Fibroblast of upper back skin (primary cell): ENCODE measurements around the gene OR4E2.
"Not testable (repeated sequence)": the region's sequence is repeated elsewhere in the genome, so short reads cannot be mapped to it uniquely, and the experiment has no call there.

Source experiments
- DNase-seq: peaks from one replicate; pipeline ENCODE4 v3.0.0-alpha.2; 2013

Gene OR4E2

GRCh38 chr14:21698538-21698937 is 44.9 kb downstream of the OR4E2 start:
- DNase-seq, result not testable (repeated sequence)

DNA sequence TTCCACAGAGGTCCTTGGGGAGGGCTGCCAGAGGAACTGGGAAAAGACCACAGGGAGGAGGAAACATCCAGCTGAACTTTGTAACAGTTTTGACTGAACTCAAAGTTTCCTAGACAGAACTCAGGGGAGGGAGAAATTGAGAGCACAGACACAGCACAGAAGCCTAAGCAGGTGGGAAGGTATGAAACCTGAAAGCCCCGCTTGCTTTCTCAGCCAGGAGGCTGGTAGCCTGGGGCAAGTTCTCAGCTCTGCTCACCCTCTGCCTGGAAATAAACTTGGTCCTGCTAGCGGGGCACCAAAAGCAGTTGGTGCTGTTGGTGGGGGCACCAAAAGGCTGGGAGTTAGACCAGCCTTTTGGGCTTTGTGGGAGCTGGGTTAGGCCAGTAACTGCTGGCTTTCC is 45.9 kb downstream of the OR4E2 start:
- no peak for DNase-seq

DNA sequence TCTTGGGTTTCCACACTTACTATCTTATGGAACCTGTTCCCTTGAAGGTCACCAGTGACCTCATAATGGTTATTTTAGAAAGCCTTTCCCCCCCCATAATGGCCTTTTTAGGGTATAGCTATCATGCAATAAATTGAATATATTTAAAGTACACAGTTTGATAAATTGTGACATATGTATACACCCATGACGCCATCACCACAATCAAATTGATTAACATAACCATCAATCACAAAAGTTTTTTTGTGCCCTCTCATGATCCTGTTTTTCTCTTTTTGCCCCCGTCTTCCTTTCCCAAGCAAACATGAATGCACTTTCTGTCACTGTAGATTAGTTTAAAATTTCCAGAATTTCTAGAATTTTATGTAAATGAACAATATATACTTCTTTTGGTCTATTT is 48.7 kb downstream of the OR4E2 start:
- DNase-seq, result no peak

DNA sequence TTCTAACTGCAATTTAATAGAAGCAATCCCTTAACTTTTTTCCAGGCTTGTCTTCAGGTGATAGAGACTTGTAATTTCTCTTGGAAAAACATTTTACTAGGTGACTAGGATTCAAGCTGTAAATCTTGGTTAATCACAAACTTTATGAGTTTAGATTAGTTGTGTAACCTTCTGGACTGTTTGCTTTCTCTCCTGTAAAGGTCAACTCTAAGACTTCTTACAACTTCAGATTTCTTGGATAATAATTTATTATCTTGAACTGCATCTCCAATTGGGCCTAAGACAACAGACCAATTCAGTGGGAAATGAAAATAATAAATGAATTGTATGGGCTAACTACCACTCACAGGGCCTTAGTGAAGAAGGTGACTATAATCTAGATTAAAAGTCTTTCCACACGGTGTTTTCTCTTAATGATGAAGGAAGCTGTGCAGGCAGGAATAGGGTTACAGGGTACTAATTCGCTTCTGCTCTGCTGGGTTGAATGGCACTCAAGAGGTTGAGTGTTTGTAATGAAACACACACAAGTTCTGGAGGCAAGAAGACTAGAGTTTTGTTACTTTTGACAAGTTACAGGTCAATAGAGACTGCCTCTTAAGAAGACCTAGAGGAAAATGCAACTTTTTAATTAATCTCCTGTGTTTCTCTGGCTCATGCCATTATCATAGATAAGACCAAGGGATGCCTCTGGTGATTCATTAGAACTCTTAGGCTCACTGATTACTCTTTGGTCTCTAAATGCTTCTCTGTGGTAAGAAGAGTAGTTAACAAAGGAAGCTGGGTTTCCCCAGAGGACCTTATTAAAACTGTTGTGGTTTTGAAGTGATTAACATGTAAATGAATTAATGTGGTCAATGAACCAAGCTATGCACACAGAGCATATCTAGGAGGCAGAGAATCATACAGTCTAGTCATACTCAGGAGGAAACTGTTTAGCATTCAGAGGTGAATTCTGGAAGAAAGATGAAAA is 50.0 kb downstream of the OR4E2 start:
- no peak for DNase-seq

- no peak for DNase-seq
Measured at GRCh38 chr14:21704338-21704737, 50.7 kb downstream of the OR4E2 start.

DNA sequence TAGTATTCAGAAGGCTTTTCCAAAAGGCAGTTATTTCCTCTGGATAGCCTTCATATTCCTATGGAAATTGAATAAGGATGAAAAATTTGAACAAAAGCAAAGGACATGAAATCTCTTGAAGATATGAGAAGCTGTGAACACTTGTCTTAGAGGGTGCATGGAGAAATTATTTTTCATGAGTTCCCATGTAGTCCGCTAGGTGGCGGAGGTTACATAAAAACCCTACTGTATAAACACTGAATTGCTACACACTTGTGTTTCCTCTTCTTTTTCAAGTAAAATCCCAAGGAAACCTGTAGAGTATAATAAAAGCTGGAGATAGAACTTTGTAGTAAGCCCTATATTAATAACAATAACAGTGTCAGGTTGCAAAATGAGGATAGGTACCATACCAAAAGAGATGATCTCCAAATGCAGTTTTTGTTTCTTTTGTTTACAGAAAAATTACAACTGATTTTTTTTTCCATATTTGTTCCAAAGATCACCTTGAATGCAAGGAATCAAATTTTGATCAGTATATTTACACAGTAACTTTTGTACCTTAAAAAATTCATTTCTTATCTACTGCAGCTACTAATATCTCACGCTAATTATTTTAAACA is 57.8 kb downstream of the OR4E2 start:
- peak; percentile 9 for DNase-seq

- DNase-seq, result no peak
Measured at GRCh38 chr14:21712036-21712435, 58.4 kb downstream of the OR4E2 start.

- no peak for DNase-seq
Measured at GRCh38 chr14:21714318-21714929, 60.8 kb downstream of the OR4E2 start.
